Rectal smooth muscle tissue (tissue), 1 donor: Measurements from ENCODE around the gene IGFBP5.

Source experiments
- H3K27ac ChIP-seq: one replicate; pipeline ENCODE4 v1.7.0; 2013; ENCODE audit warnings: low read depth, low read length, inconsistent platforms
- H3K27me3 ChIP-seq: one replicate; pipeline ENCODE4 v1.7.0; 2013; ENCODE audit warnings: low read length; ENCODE audit not compliant: control insufficient read depth, insufficient read depth
- H3K36me3 ChIP-seq: one replicate; pipeline ENCODE4 v1.7.0; 2013; ENCODE audit warnings: low read length; ENCODE audit not compliant: control insufficient read depth, insufficient read depth
- H3K4me1 ChIP-seq: one replicate; pipeline ENCODE4 v1.7.0; 2013; ENCODE audit warnings: low read length; ENCODE audit not compliant: control insufficient read depth, insufficient read depth
- H3K4me3 ChIP-seq: one replicate; pipeline ENCODE4 v1.7.0; 2013; ENCODE audit warnings: low read length
- H3K9ac ChIP-seq: one replicate; pipeline ENCODE4 v1.7.0; 2013; ENCODE audit warnings: low read length

The IGFBP5 gene

GRCh38 chr2:216670266-216671080, 24.9 kb downstream of the IGFBP5 start:
- H3K27me3 ChIP-seq: no peaks in the 10 kb centered on the region
- H3K9ac ChIP-seq: no peak overlapping the region
- H3K36me3 ChIP-seq: peaks cover 4% of the 10 kb centered on the region
- H3K27ac ChIP-seq: no peak overlapping the region
- no peak overlapping the region for H3K4me3 ChIP-seq
- H3K4me1 ChIP-seq: peaks cover 4% of the 10 kb centered on the region

DNA sequence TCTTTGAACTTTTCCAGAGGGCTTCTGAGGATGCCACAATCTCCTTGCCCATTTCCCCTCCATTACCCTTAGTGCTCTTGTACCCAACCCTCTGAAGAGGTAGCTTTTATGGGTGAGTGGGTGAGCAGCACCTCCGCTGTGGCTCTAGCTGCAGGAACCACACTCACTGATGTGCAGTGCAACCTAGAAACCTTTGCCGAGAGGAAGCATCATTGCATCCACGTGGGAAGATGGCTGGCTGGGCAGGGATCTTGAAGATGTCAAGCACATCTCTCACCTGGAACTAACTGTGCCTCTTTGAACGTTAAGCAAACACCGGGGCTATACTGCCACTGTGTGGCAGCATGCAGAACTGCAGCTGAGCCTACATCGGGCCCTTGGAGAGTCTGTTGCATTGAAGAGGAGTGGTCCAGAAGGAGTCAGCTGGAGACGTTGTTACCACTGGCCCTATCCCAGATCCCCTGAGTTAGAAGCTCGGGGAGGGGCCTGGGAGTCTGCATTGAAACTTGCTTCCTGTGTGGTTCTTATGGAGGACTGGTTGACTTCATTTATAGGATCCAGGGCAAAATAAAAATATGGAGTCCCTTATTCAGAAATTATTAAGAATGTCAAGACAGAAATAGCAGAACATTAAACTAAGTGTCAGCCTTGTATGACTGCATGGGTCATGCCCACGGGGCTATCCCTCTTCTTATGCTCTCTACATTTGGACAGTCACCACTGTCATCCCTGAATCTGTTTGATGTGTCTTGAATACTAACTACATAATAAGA, 28.7 kb downstream of the IGFBP5 start:
- H3K4me3 ChIP-seq: no peak overlapping the region
- no peaks in the 10 kb centered on the region for H3K36me3 ChIP-seq
- H3K9ac ChIP-seq: no peak overlapping the region
- H3K27ac ChIP-seq: no peak overlapping the region
- no peaks in the 10 kb centered on the region for H3K27me3 ChIP-seq
- peaks cover 4% of the 10 kb centered on the region for H3K4me1 ChIP-seq

- Histone ChIP-seq H3K36me3 (no peaks in the 10 kb centered on the region), H3K4me1 (peaks cover 4% of the 10 kb centered on the region), H3K9ac (no peak overlapping the region), H3K27ac (no peak overlapping the region), H3K4me3 (no peak overlapping the region), H3K27me3 (no peaks in the 10 kb centered on the region)
Measured at GRCh38 chr2:216665717-216666116, 29.6 kb downstream of the IGFBP5 start.

DNA sequence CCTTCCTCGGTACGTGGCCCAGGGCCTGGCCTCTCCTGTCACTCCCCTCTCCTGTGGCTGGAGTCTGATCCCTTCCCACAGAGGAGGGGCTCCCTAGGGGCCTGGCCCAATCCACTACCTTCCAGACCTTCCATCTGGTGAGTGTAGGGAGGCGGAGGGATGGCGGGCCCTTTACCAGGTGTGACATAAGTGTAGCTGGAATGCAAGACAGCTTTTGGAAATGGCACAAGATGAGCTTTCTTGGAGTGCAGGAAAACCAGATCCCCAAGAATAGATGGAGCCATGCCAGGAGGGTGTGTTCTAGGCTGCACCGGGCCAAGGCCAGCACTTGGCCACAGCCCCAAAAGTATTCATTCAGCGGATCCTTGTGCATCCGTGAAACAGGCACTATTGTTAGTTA, 30.1 kb downstream of the IGFBP5 start:
- H3K36me3 ChIP-seq: no peaks in the 10 kb centered on the region
- no peak overlapping the region for H3K9ac ChIP-seq

GRCh38 chr2:216664593-216665034, 30.7 kb downstream of the IGFBP5 start:
- H3K27ac ChIP-seq: no peak overlapping the region
- no peaks in the 10 kb centered on the region for H3K36me3 ChIP-seq
- no peak overlapping the region for H3K4me3 ChIP-seq
- H3K27me3 ChIP-seq: no peaks in the 10 kb centered on the region
- H3K9ac ChIP-seq: no peak overlapping the region
- peaks cover 4% of the 10 kb centered on the region for H3K4me1 ChIP-seq

More for the DNA sequence above, 30.1 kb downstream of the IGFBP5 start:
- no peaks in the 10 kb centered on the region for H3K27me3 ChIP-seq
- peaks cover 4% of the 10 kb centered on the region for H3K4me1 ChIP-seq
- no peak overlapping the region for H3K4me3 ChIP-seq
- no peak overlapping the region for H3K27ac ChIP-seq

DNA sequence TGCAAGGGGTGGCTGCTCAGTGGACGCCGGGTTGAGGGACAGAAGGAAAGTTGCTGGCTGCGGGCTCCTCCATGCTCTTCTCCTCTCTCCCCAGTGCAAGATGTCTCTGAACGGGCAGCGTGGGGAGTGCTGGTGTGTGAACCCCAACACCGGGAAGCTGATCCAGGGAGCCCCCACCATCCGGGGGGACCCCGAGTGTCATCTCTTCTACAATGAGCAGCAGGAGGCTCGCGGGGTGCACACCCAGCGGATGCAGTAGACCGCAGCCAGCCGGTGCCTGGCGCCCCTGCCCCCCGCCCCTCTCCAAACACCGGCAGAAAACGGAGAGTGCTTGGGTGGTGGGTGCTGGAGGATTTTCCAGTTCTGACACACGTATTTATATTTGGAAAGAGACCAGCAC, 31.5 kb downstream of the IGFBP5 start:
- Histone ChIP-seq H3K4me1 (peaks cover 4% of the 10 kb centered on the region), H3K9ac (no peak overlapping the region), H3K36me3 (no peaks in the 10 kb centered on the region), H3K27me3 (no peaks in the 10 kb centered on the region), H3K27ac (no peak overlapping the region), H3K4me3 (no peak overlapping the region)

DNA sequence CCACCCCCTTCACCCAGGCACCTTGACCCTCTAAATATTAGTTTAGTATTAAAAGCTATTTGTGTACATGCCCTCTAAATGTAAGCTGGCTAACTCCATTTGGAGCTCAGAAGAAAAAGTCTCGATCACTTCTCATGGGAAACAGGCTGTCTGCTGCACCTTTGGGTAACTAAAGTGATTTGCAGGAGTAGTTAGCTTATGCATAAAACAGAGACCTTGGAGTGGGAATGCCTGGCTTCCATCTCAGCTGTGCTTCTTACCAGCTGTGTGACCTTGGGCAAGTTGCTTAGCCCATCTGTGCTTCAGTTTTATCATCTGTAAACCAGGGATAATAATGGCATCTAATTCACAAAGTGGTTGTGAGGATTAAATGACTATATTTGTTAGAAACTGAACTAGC, 32.2 kb downstream of the IGFBP5 start:
- no peak overlapping the region for H3K27ac ChIP-seq
- H3K9ac ChIP-seq: no peak overlapping the region
- no peak overlapping the region for H3K4me3 ChIP-seq
- H3K27me3 ChIP-seq: no peaks in the 10 kb centered on the region
- H3K36me3 ChIP-seq: no peaks in the 10 kb centered on the region
- H3K4me1 ChIP-seq: peaks cover 4% of the 10 kb centered on the region

DNA sequence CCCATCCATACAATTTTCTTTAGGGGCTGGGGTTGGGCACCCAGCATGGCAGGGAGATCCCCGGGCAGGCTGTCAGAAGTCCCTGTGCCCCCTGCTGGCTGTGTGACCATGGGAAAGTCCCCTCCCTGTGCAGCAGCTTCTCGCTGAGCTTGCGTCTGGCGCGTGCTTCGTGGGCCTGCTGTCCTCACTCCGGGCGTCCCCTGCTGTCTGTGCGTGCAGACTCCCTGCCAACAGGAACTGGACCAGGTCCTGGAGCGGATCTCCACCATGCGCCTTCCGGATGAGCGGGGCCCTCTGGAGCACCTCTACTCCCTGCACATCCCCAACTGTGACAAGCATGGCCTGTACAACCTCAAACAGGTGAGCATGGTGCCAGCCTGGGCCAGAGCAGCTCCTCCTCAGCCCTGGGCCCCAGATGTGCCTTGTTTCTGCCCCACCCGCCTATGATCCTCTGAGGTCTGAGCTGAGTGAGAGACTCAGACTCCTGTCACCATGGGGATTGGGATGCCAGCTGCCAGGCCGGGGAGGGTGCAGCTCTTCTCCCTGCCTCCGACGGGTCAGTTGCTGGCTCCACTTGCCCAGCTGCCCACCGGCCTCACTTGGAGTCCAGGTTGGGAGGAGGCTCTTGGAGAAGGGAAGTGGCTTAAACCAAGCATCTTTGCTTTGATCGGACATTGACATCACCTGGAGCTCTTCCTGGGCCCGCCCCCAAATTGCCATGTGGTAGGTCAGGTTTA, 33.5 kb downstream of the IGFBP5 start:
- Histone ChIP-seq H3K4me3 (no peak overlapping the region), H3K36me3 (no peaks in the 10 kb centered on the region), H3K27me3 (no peaks in the 10 kb centered on the region), H3K27ac (no peak overlapping the region), H3K9ac (no peak overlapping the region), H3K4me1 (peaks cover 4% of the 10 kb centered on the region)

DNA sequence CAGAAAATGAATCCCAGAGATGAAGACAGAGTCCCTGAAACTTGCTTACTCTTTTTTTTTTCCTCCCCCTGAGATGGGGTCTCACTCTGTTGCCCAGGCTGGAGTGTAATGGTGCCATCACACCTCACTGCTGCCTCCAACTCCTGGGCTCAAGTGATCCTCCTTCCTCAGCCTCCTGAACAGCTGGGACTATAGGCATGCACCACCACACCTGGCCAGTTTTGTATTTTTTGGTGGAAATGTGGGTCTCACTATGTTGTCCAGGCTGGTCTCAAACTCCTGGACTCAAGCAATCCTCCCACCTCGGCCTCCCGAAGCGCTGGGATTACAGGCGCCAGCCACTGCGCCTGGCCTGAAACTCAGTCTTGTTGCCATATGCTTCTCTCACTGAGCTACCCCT, 34.3 kb downstream of the IGFBP5 start:
- no peak overlapping the region for H3K27ac ChIP-seq
- no peak overlapping the region for H3K4me3 ChIP-seq
- no peaks in the 10 kb centered on the region for H3K27me3 ChIP-seq
- H3K4me1 ChIP-seq: peaks cover 4% of the 10 kb centered on the region
- no peak overlapping the region for H3K9ac ChIP-seq
- H3K36me3 ChIP-seq: no peaks in the 10 kb centered on the region

DNA sequence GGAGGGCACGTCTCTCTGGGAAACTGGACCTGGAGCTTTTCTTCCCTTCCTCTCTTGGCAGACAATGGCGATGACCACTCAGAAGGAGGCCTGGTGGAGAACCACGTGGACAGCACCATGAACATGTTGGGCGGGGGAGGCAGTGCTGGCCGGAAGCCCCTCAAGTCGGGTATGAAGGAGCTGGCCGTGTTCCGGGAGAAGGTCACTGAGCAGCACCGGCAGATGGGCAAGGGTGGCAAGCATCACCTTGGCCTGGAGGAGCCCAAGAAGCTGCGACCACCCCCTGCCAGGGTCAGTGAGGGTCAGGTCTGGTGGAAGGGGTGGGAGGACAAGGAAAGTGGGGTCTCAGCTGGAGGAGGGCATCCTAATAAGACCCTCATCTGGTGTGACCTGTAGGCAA, 34.9 kb downstream of the IGFBP5 start:
- Histone ChIP-seq H3K36me3 (no peaks in the 10 kb centered on the region), H3K4me1 (peaks cover under 1% of the 10 kb centered on the region), H3K27ac (no peak overlapping the region), H3K9ac (no peak overlapping the region), H3K27me3 (no peaks in the 10 kb centered on the region), H3K4me3 (no peak overlapping the region)

DNA sequence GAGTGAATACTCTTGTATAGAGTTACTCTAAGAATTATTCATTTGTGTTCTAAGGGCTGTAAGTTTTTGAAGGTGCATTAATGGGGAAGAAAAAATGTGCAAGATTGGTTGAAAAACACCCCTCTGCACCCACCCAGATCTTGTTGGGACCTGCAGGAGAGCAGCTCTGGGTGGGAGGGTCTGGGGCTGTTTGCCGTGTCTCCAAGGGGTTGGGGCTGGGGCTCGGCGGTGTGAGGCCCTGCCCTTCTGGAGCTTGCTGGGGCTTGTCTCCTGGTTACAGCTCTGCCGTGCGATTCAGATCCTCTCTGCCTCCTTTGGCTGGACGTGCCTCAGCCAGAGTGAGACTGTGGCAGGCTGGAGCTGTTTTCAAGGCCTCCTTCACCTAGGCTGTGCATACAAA, 36.1 kb downstream of the IGFBP5 start:
- Histone ChIP-seq H3K9ac (no peak overlapping the region), H3K27ac (no peak overlapping the region), H3K36me3 (no peaks in the 10 kb centered on the region), H3K27me3 (no peaks in the 10 kb centered on the region), H3K4me3 (no peak overlapping the region), H3K4me1 (no peaks in the 10 kb centered on the region)

DNA sequence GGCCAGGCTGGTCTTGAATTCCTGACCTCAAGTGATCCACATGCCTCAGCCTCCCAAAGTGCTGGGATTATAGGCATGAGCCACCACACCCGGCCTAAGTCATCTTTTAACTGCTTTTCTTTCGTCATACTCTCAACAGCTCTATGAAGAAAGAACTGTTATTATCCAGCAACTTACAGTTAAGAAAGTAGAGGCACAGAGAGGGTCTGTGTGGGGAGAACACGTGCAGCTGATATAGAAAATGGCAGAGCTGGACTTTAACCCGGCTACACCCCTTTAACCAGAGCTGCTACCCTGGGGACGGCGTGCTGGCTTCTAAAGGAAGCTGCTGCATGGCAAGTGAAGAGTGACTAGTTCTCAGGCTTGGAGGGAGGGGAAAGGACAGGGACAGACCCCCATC, 36.6 kb downstream of the IGFBP5 start:
- H3K9ac ChIP-seq: no peak overlapping the region
- no peak overlapping the region for H3K27ac ChIP-seq
- H3K4me3 ChIP-seq: no peak overlapping the region
- no peaks in the 10 kb centered on the region for H3K36me3 ChIP-seq
- no peaks in the 10 kb centered on the region for H3K27me3 ChIP-seq
- no peaks in the 10 kb centered on the region for H3K4me1 ChIP-seq
